HG02571 (cell line): ENCODE measurements around the gene ABR.

ENCODE experiments used
- ATAC-seq: cut with Tn5 transposase; IDR thresholded peaks from one replicate; pipeline ENCODE4 v1.9.1; 2021; ENCODE audit warnings: mild to moderate bottlenecking, moderate library complexity; ENCODE audit not compliant: unreplicated experiment

ABR gene

GRCh38 chr17:1011760-1012735 is 167.7 kb downstream of the ABR start:
- no peak for ATAC-seq

GRCh38 chr17:1011138-1011537 is 168.6 kb downstream of the ABR start:
- no peak for ATAC-seq

- ATAC-seq, result no peak
These were observed 169.2 kb downstream of the ABR start for GRCh38 chr17:1010586-1010985.

- ATAC-seq, result no peak
These were observed 169.7 kb downstream of the ABR start for GRCh38 chr17:1010086-1010450.

- ATAC-seq, result no peak
These were observed 170.3 kb downstream of the ABR start for GRCh38 chr17:1009229-1010085.

GRCh38 chr17:1008008-1008761 is 171.6 kb downstream of the ABR start:
- ATAC-seq, result no peak

- ATAC-seq, result no peak
These were observed 172.3 kb downstream of the ABR start for GRCh38 chr17:1007310-1008007.

- no peak for ATAC-seq
These were observed 173.7 kb downstream of the ABR start for GRCh38 chr17:1006054-1006453.

- ATAC-seq, result no peak
These were observed 174.3 kb downstream of the ABR start for GRCh38 chr17:1005361-1005946.

- ATAC-seq, result no peak
These were observed 174.9 kb downstream of the ABR start for GRCh38 chr17:1004769-1005295.

- no peak for ATAC-seq
These were observed 175.6 kb downstream of the ABR start for GRCh38 chr17:1003972-1004768.

- no peak for ATAC-seq
These were observed 176.2 kb downstream of the ABR start for GRCh38 chr17:1003633-1003971.

GRCh38 chr17:1002771-1003555 is 176.8 kb downstream of the ABR start:
- no peak for ATAC-seq

GRCh38 chr17:1002412-1002753 is 177.4 kb downstream of the ABR start:
- ATAC-seq, result no peak

GRCh38 chr17:1001640-1002411 is 178.0 kb downstream of the ABR start:
- no peak for ATAC-seq

- no peak for ATAC-seq
These were observed 179.0 kb downstream of the ABR start for GRCh38 chr17:1000597-1001461.

GRCh38 chr17:998111-998510 is 181.7 kb downstream of the ABR start:
- ATAC-seq, result no peak
